Measurements from ENCODE around the gene SYNGR1.
"Not testable (repeated sequence)": the region's sequence is repeated elsewhere in the genome, so short reads cannot be mapped to it uniquely, and the experiment has no call there.

Gene SYNGR1

DNA sequence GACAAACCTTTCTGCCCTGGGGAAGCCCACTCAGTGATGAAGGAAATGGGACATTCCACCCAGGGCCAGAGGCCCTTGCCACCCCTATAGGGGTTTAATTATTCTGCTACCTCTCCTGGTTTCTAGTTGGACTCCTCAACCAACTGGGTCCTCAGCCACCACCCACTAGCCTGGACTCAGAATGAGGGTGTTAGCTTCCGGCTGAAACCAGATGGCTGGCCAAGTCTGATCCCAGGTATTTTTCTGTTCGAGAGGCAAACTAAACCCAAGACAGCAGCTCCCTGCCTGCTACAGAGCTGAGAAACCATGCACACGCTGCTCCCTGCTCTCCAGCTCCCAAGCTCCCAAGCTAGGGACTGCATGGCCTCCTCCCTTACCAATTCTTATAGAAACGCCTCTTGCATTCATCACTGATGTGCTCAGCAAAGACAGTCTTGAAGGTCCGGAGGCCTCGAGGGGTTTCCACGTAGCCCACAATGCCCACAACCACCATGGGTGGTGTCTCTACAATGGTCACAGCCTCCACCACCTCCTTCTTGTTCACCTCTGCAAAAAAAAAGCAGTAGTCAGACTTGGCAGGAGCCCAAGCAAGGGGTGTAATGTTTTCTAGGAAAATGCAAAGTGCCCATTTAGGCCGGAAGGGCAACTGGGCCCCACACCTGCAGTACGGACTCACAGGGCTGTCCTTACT lies 32.6 kb upstream of the SYNGR1 start:
- DNase-seq (ENCODE audit: low read depth) = no peak

DNA sequence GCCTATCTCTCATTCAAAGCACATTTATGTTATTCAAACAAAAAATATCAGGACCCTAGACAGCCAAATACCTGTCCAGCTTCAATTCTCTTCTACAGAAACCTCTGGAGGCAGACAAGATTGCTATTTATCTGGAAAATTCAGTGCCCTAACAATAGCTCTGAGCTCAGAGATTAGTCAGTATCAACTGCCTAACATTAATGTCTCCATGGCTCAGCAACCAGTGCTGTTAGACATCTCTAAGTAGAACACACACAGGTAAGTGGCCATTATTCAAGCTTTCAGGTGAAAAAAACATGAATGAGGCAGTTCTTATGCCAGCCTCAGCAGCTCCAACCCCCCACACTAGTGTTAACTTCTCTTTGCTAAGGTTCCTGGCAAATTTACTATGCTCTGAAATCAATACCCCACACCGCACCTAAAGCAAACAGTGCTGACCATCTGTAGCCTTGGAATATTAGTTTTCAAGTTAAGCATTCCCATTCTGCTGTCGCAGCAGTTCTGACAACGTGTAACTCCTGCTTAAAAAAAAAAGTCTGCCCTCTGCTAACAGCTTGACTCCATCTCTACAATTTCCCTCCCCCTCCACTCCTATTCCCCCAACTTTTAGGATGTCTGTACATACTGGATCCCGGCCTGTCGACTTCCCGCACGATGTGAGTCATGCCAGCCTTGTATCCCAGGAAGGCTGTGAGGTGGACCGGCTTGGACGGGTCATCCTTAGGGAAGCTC lies 31.9 kb upstream of the SYNGR1 start:
- no peak for DNase-seq (ENCODE audit: low read depth)

DNA sequence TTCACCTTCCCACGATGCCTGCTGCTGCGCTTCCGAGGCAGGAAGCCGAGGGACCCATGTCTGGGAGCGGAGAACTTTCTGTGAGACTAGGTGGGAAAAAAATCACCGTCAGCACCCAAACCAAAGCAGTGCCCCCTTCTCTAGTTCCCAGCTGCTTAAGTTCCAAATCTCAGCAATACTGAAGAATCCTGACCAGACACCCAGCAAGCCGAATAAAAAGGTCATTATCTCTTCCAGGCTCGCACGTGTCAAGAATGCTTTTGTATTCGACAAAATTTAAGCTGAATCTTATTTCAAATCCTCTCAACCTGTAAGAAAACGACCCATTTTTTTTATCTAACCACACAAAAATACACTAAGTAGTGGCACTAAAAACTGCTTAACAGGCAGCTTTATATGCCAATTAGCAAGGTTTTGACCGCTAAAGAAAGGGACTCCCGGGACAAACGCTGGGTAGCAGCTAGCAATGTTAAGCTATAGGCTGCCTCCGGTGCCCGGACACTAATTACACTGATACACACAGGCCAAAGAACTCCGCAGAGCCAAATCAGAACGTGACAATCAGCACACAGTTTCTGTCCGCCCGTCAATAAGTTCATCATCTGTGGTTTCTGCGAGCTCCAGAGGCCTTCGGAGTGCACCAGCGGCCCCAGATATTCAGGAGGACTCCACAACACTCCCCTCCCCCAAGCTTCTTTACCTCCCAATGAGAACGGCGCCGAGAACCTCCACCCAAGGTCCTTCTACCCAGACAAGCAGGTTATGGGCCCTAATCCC lies 31.1 kb upstream of the SYNGR1 start:
- no peak for DNase-seq (ENCODE audit: low read depth)

DNA sequence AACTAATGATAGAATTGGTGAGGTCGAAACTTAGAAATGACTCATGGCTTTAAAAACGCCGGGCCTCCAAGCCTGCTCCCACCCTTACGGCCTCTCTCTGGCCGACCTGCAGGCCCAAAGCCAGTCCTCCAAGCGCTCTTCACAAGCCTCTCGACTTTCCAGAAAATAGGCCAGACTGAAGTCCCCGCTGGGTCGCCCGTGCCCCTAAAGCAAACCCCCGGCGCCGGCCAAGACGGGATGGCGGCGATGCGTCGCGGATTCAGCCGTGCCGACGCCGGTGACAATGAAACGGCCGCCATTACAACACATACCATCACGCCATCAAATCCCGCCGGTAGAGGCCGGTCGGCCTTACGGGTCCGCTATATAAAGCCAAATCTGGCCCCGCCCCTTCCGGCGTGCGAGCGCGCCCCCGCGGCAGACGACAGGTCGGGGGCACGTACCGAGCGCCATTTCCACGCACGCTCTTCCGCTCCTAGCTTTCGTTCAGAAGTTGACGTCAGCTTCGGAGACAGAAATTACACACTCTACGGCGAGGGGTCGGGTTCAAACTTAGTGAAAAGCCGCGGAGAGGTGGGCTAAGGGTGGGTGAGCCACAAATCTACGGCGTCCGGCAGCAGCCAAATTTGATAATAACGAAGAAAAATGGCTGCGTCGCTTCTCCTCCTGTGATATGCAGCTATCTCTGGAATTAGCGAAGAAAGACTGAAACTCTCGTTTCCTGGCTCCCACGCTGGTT lies 30.3 kb upstream of the SYNGR1 start, which contains the start of gene RPL3:
RPL3 (minus strand) TSS at position 340 of the 739 bp plus-strand sequence; CDS start at position 314, 26 bp downstream.
- peak; percentile 94 for DNase-seq (ENCODE audit: low read depth)

DNA sequence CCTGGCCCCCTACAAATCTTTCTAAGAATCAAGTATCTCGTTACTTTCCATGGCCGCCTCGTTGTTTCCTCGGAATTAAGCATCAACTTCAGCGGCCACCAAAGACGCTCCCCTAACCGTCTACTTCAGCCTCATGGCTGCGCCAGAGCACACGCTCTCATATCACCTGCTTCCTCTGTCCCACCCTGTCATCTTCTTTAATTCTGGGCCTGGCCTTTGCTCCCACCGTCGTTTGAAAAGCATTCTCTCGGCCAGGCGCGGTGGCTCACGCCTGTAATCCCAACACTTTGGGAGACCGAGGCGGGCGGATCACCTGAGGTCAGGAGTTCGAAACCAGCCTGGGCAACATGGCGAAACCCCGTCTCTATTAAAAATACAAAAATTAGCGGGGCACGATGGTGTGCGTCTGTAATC lies 29.2 kb upstream of the SYNGR1 start:
- not testable (repeated sequence) for DNase-seq (ENCODE audit: low read depth)

DNA sequence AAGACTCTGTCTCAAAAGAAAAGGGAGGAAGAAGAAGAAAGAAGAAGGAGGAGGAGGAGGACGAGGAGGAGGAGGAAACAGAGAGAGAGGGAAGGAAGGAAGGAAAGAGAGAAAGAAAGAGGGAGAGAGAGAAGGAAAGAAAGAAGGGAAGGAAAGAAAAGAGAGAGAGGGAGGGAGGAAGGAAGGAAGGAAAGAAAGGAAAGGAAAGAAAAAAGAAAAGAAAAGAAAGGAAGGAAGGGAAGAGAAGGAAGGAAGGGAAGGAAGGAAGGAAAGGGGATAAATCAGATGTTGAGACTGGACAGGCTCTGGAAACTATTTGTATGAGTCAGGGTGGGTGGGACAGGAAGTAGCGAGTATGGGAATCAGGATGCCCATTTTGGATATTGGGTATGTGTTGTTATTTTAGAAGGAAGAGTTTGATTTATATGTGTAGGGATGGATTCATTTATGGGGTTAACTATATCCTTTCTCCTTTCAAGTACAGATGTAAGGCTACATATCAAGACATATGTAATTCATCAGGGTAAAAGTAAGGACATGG lies 24.3 kb upstream of the SYNGR1 start:
- no peak for DNase-seq (ENCODE audit: low read depth)

DNA sequence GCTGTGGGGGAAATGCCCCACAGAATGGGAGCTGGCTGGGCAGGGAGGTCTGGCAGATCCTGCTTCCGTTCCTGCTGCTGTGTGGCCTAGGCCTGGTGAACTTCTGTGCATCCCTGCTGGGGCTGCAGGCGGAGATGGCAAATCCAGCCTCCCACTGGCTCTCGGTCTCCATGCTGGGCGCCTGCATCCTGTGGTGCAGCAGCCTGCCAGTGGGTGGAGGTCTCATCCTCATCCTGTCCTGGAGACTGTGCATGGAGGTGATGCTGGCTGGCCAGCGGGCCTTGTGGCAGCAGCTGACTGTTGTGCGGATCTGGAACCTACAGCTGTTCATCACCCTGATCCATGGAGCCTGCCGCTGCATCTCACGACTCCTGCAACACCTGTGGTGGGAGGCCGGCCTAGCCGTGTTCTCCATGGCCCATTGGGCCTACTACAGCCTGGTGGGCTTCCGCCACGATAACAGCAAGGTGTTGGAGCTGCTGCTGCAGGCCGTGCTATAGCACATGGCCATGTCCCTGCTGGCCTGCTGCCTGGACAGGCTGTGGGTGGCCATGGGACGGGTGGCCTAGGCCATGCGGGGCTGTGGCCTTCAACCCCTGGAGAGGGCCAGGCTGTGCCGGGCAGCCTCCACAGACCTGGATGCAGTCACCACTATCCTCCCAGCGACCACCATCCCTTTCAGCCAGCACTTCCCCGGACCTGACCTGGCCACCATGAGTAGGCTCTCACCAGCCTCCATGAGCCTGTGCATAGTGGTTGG lies 21.6 kb upstream of the SYNGR1 start:
- no peak for DNase-seq (ENCODE audit: low read depth)

DNA sequence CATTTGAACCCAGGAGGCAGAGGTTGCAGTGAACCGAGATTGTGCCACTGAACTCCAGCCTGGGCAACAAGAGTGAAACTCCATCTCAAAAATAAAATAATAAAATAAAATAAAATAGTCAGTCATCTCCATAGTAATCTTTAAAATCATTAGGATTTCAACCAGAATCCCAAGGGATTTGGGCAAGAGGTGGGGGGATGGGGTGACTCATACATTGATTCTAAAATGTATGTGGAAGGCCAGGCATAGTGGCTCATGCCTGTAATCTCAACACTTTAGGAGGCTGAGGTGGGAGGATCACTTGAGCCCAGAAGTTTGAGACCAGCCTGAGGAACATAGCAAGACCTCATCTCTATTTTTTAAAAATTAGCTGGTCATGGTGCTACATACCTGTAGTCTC lies 19.2 kb upstream of the SYNGR1 start:
- DNase-seq (ENCODE audit: low read depth) = not testable (repeated sequence)

DNA sequence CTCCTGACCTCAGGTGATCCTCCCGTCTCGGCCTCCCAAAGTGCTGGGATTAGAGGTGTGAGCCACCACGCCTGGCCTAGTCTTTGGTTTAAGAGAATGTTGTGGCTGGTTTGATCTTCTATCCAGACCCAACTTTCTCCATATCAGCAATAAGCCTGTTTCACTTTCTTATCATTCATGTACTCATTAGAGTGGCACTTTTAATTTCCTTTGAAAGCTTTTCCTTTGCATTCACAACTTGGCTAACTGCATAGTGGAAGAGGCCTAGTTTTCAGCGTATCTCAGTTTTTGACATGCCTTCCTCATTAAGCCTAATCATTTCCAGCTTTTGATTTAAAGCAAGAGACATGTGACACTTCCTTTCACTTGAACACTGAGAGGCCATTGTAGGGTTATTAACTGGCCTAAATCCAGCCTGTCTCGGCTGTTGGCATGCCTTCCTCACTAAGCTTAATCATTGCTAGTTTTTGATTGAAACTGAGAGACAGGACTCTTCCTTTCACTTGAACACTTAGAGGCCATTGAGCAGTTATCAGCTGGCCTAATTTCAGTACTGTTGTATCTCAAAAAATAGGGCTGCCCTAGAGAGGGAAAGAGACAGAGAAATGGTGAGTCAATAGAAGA lies 17.2 kb upstream of the SYNGR1 start:
- DNase-seq (ENCODE audit: low read depth) = no peak

DNA sequence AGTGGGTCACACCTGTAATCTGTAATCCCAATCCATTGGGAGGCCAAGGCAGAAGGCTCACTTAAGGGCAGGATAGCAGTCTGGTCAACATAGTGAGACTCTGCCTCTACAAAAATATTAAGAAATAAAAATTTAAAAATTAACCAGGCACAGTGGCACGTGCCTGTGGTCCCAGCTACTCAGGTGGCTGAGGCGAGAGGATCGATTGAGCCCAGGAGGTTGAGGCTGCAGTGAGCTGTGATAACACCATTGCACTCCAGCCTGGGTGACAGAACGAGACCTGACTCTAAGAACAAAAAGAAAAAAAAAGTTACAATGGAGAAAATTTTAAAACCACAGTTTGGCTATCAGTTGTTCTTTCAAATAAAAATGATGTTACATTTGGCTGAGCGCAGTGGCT lies 13.4 kb upstream of the SYNGR1 start:
- DNase-seq (ENCODE audit: low read depth) = no peak

DNA sequence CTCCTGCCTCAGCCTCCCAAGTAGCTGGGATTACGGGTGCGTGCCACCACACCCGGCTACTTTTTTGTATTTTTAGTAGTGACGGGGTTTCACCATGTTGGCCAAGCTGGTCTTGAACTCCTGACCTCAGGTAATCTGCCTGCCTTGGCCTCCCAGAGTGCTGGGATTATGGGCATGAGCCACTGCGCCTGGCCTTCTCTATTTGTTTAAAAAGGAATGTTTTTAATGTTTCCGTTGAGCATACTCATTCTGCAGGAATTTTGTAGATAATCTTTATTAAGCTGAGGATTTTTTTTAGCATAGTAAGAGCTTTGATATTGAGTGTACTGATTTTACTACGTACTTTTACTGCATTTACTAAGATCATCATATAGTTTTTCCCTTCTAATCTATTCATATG lies 10.0 kb upstream of the SYNGR1 start:
- not testable (repeated sequence) for DNase-seq (ENCODE audit: low read depth)

DNA sequence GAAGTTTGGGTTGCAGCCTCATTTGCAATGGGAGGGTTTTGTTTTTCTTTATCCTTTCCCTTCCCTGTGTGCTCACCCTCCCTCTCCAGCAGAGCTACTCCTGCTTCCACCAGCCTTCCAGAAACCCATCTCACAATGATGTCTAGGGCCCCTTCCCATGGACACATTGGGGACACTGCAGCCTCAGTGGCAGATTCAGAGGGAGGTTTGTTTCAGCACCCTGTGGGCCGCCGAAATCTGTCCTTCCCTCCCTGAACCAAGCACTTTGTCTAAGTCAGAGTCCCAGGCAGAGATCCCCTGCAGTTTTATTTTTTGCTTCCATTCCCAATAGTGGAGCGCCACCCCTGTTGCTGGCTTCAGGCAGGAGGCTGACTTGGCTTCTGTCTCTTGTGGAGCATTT lies 8.6 kb upstream of the SYNGR1 start:
- no peak for DNase-seq (ENCODE audit: low read depth)

DNA sequence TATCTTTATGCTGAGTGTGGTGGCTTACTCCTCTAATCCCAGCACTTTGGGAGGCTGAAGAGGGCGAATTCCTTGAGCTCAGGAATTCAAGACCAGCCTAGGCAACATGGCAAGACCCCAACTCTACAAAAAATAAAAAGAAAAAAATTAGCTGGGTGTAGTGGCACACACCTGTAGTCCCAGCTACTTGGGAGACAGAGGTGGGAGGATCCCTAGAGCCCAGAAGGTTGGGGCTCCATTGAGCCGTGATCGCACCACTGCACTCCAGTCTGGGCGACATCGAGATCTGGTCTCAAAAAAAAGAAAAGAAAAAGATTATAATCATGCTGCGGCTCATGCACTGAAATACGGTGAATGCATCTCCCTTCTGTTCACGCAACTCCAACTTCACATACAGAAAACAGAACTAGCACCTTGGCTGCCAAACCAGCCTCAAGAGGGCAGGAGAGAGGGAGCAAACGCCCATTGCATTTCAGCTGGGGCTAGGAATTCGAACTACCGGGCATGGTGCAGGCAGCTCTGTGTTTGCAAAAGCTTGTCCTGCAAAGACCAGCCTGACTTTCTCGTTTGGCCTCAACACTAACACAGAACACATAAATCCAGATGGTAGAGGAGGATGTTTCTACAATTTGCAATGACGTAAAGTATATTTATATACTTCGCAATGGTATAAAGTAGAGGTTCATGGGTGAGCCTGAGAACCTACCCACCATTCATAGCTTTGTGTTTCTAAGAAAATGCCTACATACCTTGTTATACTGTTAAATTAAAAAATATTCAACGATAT lies 6.3 kb upstream of the SYNGR1 start:
- peak; percentile 29 for DNase-seq (ENCODE audit: low read depth)

DNA sequence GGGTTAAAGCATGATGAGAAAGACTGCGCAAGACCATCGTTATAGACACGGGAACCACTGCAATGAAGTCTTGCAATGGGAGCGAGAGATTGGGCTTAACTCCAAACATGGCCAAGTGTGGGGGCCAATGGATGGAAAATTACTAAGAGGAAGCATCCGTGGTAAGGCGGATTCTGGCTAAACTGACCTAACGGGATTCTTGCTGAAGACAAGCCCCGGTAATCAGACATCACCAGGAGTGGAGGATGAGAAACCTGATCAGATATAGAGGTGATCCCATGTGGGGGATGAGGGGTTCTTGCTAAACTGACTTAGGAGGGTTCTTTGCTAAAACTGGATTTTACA lies 5.8 kb upstream of the SYNGR1 start:
- DNase-seq (ENCODE audit: low read depth) = no peak

DNA sequence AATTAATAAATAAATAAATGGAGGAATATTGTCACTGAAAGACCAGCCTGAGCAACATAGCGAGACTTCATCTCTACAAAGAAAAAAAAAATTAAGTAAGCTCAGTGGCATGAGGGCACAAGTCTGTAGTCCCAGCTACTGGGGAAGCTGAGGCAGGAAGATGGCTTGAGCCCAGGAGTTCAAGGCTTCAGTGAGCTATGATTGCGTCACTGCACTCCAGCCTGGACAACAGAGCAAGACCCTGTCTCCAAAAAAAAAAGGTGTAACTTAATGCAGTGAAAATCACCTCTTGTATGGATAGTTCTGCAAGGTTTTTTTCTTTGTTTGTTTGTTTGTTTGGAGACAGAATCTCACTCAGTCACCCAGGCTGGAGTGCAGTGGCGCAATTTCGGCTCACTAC lies 4.6 kb upstream of the SYNGR1 start:
- DNase-seq (ENCODE audit: low read depth) = no peak

DNA sequence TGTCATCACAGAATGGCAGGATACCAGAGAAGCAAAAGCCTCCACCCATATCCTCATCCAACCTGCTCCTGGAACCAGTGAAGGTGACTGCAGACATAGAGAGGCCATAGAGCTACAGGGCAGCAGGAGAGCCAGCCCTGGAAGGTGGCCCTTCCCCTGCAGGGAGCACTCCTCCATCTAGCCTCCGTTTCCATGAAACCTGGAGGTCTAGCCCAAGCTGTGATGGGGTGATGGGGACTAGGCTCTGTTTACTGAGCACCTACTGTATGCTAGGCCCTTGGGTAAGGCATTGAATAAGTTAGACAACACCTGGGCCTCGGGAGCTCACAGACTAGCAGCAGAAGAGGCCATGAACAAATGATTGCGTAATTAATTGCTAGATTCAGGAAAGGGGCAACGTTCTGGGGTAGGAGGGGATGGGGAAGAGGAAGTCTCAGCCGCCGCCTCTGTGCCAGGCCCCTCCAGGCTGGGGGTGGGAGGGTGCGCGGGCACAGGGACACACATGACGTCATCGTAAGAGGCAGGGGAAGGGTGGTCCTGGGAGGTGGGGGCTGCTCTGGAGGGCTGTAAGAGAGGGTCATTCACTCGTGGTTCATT lies 784 bp upstream of the SYNGR1 start:
- DNase-seq (ENCODE audit: low read depth) = no peak

DNA sequence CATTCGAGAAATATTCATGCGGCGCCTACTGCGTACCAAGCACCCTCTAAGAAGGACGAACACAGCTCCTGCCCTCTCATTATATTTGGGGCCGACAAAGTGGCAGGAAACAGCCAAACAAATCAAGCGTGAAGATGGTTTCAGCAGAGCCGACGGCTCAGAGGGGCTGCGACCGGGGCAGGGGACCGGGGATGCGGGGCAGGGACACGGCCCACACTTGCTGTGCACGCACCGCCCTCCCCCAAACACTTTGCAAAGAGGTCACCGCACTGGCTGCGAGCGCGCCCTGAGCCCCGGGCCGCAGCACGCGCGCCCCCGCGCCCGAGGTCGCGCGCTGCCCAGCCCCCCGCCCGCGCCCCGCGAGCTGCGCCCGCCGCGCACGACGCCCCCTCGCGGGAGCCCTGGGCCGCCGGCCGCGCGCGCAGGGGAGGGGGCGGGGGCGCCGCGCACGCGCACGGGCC lies 255 bp upstream of the SYNGR1 start:
- no peak for DNase-seq (ENCODE audit: low read depth)

DNA sequence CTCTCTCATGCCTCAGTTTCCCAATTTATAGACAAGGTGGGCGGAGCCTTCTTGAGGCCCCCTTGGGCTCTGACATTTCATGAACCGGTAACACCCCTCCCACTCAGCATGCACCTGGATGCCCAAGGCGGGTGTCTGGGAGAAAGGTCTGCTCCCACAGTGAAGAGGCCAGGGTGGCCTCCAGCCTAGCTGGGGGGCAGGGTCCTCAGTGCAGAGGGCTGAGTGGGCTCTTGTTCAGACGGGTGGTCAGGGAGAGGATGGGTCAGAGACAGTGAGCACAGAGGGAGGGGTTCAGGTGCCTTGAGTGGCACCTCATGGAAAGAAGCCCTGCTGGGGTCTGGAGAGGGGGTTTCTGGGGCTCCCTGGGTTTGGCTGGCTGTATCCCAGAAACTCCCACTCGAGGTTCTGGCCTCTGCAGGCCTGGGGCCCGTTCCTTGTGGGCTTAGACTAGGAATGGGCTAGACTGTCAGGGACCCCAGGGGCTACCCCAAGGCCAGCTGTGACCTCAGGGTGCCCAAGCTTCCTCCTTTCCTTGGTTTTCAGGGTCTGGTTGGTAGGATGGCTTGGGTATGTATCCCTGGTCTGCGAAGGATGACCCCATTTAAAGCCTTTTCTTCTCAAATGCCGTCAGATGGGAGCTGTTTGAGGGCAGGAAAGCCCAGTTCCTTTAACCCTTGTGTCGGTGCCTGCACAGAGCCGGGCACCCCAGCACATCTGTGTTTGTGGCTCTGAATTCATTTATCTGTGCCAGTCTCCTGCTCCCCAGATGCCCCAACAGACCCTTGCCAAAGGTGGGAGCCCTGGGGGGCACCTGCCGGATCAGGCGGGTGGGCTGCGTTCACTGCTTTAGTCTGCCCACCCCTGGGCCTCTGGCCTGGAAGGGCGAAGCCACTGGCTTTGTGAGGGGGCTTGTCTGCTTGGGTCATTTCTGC lies 1.2 kb downstream of the SYNGR1 start:
- no peak for DNase-seq (ENCODE audit: low read depth)

All from stimulated activated CD8-positive, alpha-beta memory T cell treated with anti-CD3 and anti-CD28 coated beads, Interleukin-4, amount 100 ng/mL, for 24 hours (primary cell).